HG02798 (cell line): ENCODE data around the gene TMEM62.

ENCODE experiments used
- ATAC-seq: cut with Tn5 transposase; IDR thresholded peaks from one replicate; pipeline ENCODE4 v1.9.1; 2021; ENCODE audit warnings: mild to moderate bottlenecking; ENCODE audit not compliant: unreplicated experiment, poor library complexity

The TMEM62 gene

GRCh38 chr15:43207024-43207423 lies 73.6 kb downstream of the TMEM62 start:
- no peak for ATAC-seq

- no peak for ATAC-seq
These were observed 74.9 kb downstream of the TMEM62 start for GRCh38 chr15:43208052-43209002.

- no peak for ATAC-seq
These were observed 75.9 kb downstream of the TMEM62 start for GRCh38 chr15:43209059-43209824.

- ATAC-seq, result no peak
These were observed 76.9 kb downstream of the TMEM62 start for GRCh38 chr15:43210172-43210745.

- no peak for ATAC-seq
These were observed 77.4 kb downstream of the TMEM62 start for GRCh38 chr15:43210807-43211206.

GRCh38 chr15:43211224-43211735 lies 77.9 kb downstream of the TMEM62 start:
- no peak for ATAC-seq

GRCh38 chr15:43212299-43212698 lies 78.9 kb downstream of the TMEM62 start:
- ATAC-seq, result no peak

GRCh38 chr15:43212951-43213350 lies 79.6 kb downstream of the TMEM62 start:
- ATAC-seq, result no peak

- no peak for ATAC-seq
These were observed 80.1 kb downstream of the TMEM62 start for GRCh38 chr15:43213466-43213865.

GRCh38 chr15:43214169-43214568 lies 80.8 kb downstream of the TMEM62 start:
- no peak for ATAC-seq

GRCh38 chr15:43214592-43215295 lies 81.4 kb downstream of the TMEM62 start:
- ATAC-seq, result no peak

- ATAC-seq, result no peak
These were observed 82.6 kb downstream of the TMEM62 start for GRCh38 chr15:43215961-43216360.

GRCh38 chr15:43218908-43219706 lies 85.7 kb downstream of the TMEM62 start:
- no peak for ATAC-seq

GRCh38 chr15:43219929-43220928 lies 86.8 kb downstream of the TMEM62 start:
- no peak for ATAC-seq

- ATAC-seq, result no peak
These were observed 87.6 kb downstream of the TMEM62 start, which contains the start of gene EPB42 for GRCh38 chr15:43220991-43221403. Gene EPB42, minus strand, starts transcription at chr15:43221018. Its CDS starts 193 bp downstream, at chr15:43220825.

GRCh38 chr15:43221422-43221821 lies 88.0 kb downstream of the TMEM62 start:
- no peak for ATAC-seq

GRCh38 chr15:43225201-43225949 lies 92.0 kb downstream of the TMEM62 start:
- no peak for ATAC-seq
